C4-2B (cell line): ENCODE results near the gene ZNF398.

Experiments used
- ZFX ChIP-seq: fragments of 450-650 bp; IDR thresholded peaks from 2 replicates; pipeline ENCODE4 v1.6.1; 2017
- TF ChIP-seq, protein P1 (sequence below): fragments of 450-650 bp; conservative IDR thresholded peaks from 2 replicates; pipeline ENCODE4 v1.5.1; 2017; ENCODE audit warnings: mild to moderate bottlenecking

DNA sequence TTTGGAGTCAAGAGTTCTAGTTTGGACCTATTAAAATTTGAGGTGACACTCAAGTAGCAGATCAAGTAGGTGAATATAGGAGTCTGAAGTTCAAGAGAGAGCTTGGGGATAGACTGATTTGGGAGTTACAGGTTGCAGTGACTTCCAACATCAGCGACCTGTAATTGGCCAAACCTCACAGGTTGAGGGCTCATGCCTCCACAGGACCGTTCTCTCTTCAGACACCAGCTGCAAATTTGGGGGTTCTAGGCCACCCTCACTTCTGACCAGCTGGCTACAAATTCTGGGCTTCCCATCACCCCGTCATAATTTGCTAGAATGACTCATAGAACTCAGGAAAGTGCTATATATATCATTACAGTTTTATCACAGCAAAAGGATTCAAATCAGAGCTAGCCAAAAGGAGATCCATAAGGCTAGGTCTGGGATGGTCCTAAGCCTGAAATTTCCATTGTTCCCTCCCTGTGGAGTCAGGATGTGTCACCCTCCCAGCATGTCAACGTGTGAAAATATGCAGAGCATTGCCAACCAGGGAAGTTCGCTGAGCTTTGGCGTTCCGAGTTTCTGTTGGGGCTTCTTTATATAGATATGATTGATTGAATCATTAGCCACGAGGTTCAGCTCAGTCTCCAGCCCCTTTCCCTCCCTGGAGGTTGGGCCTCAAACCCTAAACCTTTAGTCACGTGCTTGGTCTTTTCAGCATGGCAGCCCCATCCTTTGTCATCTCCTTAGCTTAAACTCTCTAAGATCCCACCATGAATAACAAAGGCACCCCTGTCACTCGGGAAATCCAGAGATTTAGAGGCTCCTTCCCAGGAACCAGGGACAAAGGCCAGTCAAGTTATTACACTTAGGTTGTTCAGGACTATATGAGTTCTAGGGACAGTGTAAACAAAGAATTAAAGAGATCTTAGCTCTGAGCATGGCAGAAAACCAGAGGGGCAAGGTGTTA lies 71.5 kb downstream of the ZNF398 start:
- TF ChIP-seq, protein P1, sequence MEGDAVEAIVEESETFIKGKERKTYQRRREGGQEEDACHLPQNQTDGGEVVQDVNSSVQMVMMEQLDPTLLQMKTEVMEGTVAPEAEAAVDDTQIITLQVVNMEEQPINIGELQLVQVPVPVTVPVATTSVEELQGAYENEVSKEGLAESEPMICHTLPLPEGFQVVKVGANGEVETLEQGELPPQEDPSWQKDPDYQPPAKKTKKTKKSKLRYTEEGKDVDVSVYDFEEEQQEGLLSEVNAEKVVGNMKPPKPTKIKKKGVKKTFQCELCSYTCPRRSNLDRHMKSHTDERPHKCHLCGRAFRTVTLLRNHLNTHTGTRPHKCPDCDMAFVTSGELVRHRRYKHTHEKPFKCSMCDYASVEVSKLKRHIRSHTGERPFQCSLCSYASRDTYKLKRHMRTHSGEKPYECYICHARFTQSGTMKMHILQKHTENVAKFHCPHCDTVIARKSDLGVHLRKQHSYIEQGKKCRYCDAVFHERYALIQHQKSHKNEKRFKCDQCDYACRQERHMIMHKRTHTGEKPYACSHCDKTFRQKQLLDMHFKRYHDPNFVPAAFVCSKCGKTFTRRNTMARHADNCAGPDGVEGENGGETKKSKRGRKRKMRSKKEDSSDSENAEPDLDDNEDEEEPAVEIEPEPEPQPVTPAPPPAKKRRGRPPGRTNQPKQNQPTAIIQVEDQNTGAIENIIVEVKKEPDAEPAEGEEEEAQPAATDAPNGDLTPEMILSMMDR = no peak
- TF ChIP-seq ZFX = no peak
